Hepatocyte (in vitro differentiated cells): ENCODE data around the gene ABCA3.

Experiments used
- EZH2 ChIP-seq: fragments of 200-600 bp; sonication (generic); IDR thresholded peaks from 2 replicates; pipeline ENCODE4 v1.6.1; 2016; ENCODE audit warnings: antibody characterized with exemption, mild to moderate bottlenecking, borderline replicate concordance
- TF ChIP-seq, protein P1 (sequence below): fragments of 200-600 bp; sonication (generic); IDR thresholded peaks from 2 replicates; pipeline ENCODE4 v1.5.1; 2016; ENCODE audit warnings: antibody characterized with exemption, mild to moderate bottlenecking; ENCODE audit not compliant: poor library complexity

DNA sequence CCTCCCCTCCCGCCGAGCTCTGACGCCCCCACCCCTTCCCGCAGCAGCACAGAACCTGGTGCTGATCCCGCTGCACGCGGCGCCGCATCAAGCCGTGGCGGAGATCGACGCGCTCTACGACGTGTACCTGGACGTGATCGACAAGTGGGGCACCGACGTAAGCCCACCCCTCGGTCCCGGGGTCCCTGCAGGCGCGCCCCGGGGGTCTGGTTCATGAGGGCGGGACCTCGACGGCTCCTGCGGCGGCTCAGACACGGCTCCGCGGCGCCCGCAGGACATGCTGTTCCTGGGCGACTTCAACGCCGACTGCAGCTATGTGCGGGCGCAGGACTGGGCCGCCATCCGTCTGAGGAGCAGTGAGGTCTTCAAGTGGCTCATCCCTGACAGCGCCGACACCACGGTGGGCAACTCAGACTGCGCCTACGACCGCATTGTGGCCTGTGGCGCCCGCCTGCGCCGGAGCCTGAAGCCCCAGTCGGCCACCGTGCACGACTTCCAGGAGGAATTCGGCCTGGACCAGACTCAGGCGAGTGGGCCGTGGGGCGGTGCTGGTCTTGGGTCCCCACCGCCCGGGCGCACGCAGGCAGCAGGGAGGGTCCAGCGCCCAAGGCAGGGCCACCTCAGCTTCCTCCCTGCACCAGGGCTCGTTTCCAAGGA is 102.9 kb downstream of the ABCA3 start:
- TF ChIP-seq, protein P1, sequence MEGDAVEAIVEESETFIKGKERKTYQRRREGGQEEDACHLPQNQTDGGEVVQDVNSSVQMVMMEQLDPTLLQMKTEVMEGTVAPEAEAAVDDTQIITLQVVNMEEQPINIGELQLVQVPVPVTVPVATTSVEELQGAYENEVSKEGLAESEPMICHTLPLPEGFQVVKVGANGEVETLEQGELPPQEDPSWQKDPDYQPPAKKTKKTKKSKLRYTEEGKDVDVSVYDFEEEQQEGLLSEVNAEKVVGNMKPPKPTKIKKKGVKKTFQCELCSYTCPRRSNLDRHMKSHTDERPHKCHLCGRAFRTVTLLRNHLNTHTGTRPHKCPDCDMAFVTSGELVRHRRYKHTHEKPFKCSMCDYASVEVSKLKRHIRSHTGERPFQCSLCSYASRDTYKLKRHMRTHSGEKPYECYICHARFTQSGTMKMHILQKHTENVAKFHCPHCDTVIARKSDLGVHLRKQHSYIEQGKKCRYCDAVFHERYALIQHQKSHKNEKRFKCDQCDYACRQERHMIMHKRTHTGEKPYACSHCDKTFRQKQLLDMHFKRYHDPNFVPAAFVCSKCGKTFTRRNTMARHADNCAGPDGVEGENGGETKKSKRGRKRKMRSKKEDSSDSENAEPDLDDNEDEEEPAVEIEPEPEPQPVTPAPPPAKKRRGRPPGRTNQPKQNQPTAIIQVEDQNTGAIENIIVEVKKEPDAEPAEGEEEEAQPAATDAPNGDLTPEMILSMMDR: no peak
- TF ChIP-seq EZH2: no peak
